Inflammatory macrophage (primary cell): ENCODE data around the gene XXYLT1.

Experiments used
- DNase-seq, 2 donors: peaks; one replicate each; pipeline ENCODE4 v3.0.0-alpha.2; 2020 to 2022

Gene XXYLT1

GRCh38 chr3:195075941-195076875 lies 194.8 kb downstream of the XXYLT1 start:
- peak; percentile 13 to 62 for DNase-seq

- peak in 1 of 2 donors; percentile 2 for DNase-seq
Measured at GRCh38 chr3:195075199-195075940, 195.6 kb downstream of the XXYLT1 start.

GRCh38 chr3:195073866-195074860 lies 196.8 kb downstream of the XXYLT1 start:
- DNase-seq = no peak

- DNase-seq = no peak
Measured at GRCh38 chr3:195072916-195073564, 197.9 kb downstream of the XXYLT1 start.

GRCh38 chr3:195071916-195072820 lies 198.8 kb downstream of the XXYLT1 start:
- DNase-seq = no peak

GRCh38 chr3:195071011-195071728 lies 199.8 kb downstream of the XXYLT1 start:
- no peak for DNase-seq

GRCh38 chr3:195070336-195070735 lies 200.6 kb downstream of the XXYLT1 start:
- DNase-seq = no peak

- DNase-seq = no peak
Measured at GRCh38 chr3:195069501-195070251, 201.3 kb downstream of the XXYLT1 start.

GRCh38 chr3:195068084-195069080 lies 202.6 kb downstream of the XXYLT1 start:
- DNase-seq = no peak

- DNase-seq = no peak
Measured at GRCh38 chr3:195066441-195066841, 204.5 kb downstream of the XXYLT1 start.

GRCh38 chr3:195065864-195066185 lies 205.1 kb downstream of the XXYLT1 start:
- DNase-seq = no peak

- no peak for DNase-seq
Measured at GRCh38 chr3:195065142-195065863, 205.7 kb downstream of the XXYLT1 start.

GRCh38 chr3:195064300-195064931 lies 206.5 kb downstream of the XXYLT1 start:
- DNase-seq = no peak

- no peak for DNase-seq
Measured at GRCh38 chr3:195063581-195064193, 207.3 kb downstream of the XXYLT1 start.

- DNase-seq = no peak
Measured at GRCh38 chr3:195062866-195063540, 208.0 kb downstream of the XXYLT1 start.
